HepG2 (cell line): ENCODE measurements around the gene PIGC. TPM values are rescaled to one million over a fixed set of nuclear protein-coding genes. Genes with fewer than 3 reads are reported as not detected.

Experiments
- ATAC-seq: fragments of 200-7000 bp; cut with Tn5 transposase; 3 replicates; pipeline ENCODE4 v1.9.1; 2020; ENCODE audit warnings: mild to moderate bottlenecking, moderate library complexity
- BruUV-seq: library from RNA; stranded (reverse); fragments of 400-500 nt; replicated peaks from 2 replicates; lab custom pipeline; 2021; lab: Mats Ljungman, UMichigan
- CTCF ChIA-PET: fragments of 300-600 bp; formaldehyde crosslinking; extraction: SDS; loops from one replicate; lab custom pipeline; 2021; ENCODE audit warnings: low total read pairs, inconsistent platforms, low intra/inter-chr PET ratio; lab: Yijun Ruan, JAX
- POLR2A ChIA-PET: fragments of 350-600 bp; sonication (Branson Sonifier 250); formaldehyde crosslinking; loops from one replicate; lab custom pipeline; 2020; ENCODE audit warnings: antibody characterized with exemption, inconsistent platforms; lab: Yijun Ruan, JAX
- DNase-seq: peaks from one replicate; pipeline ENCODE4 v3.0.0-alpha.2; 2015; ENCODE audit warnings: low spot score
- FAIRE-seq: peaks from 3 replicates; lab custom pipeline; 2011; peaks lifted over from hg19 to GRCh38; lab: Jason Lieb, UNC
- H2AFZ ChIP-seq: one replicate; pipeline ENCODE4 v1.6.1; 2011; ENCODE audit warnings: low read length, inconsistent platforms
- H3K27ac ChIP-seq: fragments of 300-600 bp; 3 replicates; pipeline ENCODE4 v1.8.0; 2011; ENCODE audit warnings: mixed run types, mild to moderate bottlenecking, mixed read lengths, low read length, inconsistent platforms; ENCODE audit not compliant: insufficient read depth; ENCODE audit errors: extremely low read length
- H3K27me3 ChIP-seq, 2 experiments: fragments of 200-600 bp in 1 of 2; 2 replicates in 1 of 2; 3 replicates in 1 of 2; pipeline versions ENCODE4 v1.6.0 to v1.8.0; 2011; ENCODE audit warnings: low read length in 2 of 2, mild to moderate bottlenecking in 2 of 2, moderate library complexity in 2 of 2, inconsistent platforms in 1 of 2; ENCODE audit not compliant: insufficient read depth in 2 of 2, control insufficient read depth in 1 of 2
- H3K36me3 ChIP-seq, 2 experiments: fragments of 200-600 bp in 1 of 2; replicated peaks in 1 of 2; 2 replicates in 1 of 2; 3 replicates in 1 of 2; pipeline versions ENCODE4 v1.5.1 to v1.8.0; 2011; ENCODE audit warnings: low read length in 2 of 2, inconsistent platforms in 1 of 2; ENCODE audit not compliant: insufficient read depth in 2 of 2, control insufficient read depth in 1 of 2
- H3K4me1 ChIP-seq: 2 replicates; pipeline ENCODE4 v1.5.1; 2012; ENCODE audit warnings: low read length, inconsistent platforms; ENCODE audit not compliant: insufficient read depth
- H3K4me2 ChIP-seq: 2 replicates; pipeline ENCODE4 v1.6.0; 2011; ENCODE audit warnings: low read depth, low read length, inconsistent platforms
- H3K4me3 ChIP-seq, 3 experiments: fragments of 200-600 bp in 1 of 3; sonication (generic), shearing (Covaris generic) in 1 of 3; replicated peaks in 1 of 3; 2 replicates each; pipeline ENCODE4 v1.5.1; 2011 to 2016; ENCODE audit warnings: low read length in 3 of 3, inconsistent platforms in 2 of 3, low read depth in 2 of 3, mild to moderate bottlenecking in 2 of 3, control low read depth in 1 of 3, mixed read lengths in 1 of 3; ENCODE audit not compliant: insufficient read depth in 1 of 3
- H3K79me2 ChIP-seq: one replicate; pipeline ENCODE4 v1.6.1; 2011; ENCODE audit warnings: low read length, inconsistent platforms; ENCODE audit not compliant: insufficient read depth
- H3K9ac ChIP-seq: 2 replicates; pipeline ENCODE4 v1.6.0; 2011; ENCODE audit warnings: mild to moderate bottlenecking, low read depth, low read length, inconsistent platforms; ENCODE audit not compliant: insufficient read depth
- H3K9me3 ChIP-seq: 2 replicates; pipeline ENCODE4 v1.5.1; 2012; ENCODE audit warnings: mild to moderate bottlenecking, low read length
- H4K20me1 ChIP-seq: 2 replicates; pipeline ENCODE4 v1.6.0; 2011; ENCODE audit warnings: inconsistent platforms, mild to moderate bottlenecking, low read length, moderate library complexity; ENCODE audit not compliant: insufficient read depth
- ARNT ChIP-seq: fragments of 450-650 bp; IDR thresholded peaks from 2 replicates; pipeline ENCODE4 v1.6.1; 2017
- ETV5 ChIP-seq: IDR thresholded peaks from 2 replicates; pipeline ENCODE4 v1.6.1; 2018; ENCODE audit warnings: missing biosample characterization, missing genetic modification reagents, inconsistent platforms, borderline replicate concordance
- HDAC1 ChIP-seq: sonication (generic); formaldehyde crosslinking; IDR thresholded peaks from 2 replicates; pipeline ENCODE4 v1.5.1; 2020; ENCODE audit warnings: mild to moderate bottlenecking, missing genetic modification reagents
- ISL2 ChIP-seq: sonication (generic); formaldehyde crosslinking; IDR thresholded peaks from 2 replicates; pipeline ENCODE4 v1.5.0; 2020; ENCODE audit warnings: missing genetic modification reagents
- RBFOX2 ChIP-seq: fragments of 200-400 bp; formaldehyde crosslinking; IDR thresholded peaks from 2 replicates; pipeline ENCODE4 v1.6.1; 2017; ENCODE audit warnings: low read depth, mild to moderate bottlenecking, low read length
- SALL2 ChIP-seq: sonication (generic); formaldehyde crosslinking; IDR thresholded peaks from 2 replicates; pipeline ENCODE4 v1.8.1; 2023; ENCODE audit warnings: mild to moderate bottlenecking, missing genetic modification reagents, inconsistent platforms
- SCMH1 ChIP-seq: sonication (generic); formaldehyde crosslinking; IDR thresholded peaks from 2 replicates; pipeline ENCODE4 v1.9.0; 2021; ENCODE audit warnings: missing genetic modification reagents, mild to moderate bottlenecking, borderline replicate concordance
- SNAI1 ChIP-seq: sonication (generic); formaldehyde crosslinking; IDR thresholded peaks from 2 replicates; pipeline ENCODE4 v1.5.0; 2020; ENCODE audit warnings: mild to moderate bottlenecking, missing genetic modification reagents, borderline replicate concordance
- SOX6 ChIP-seq, 2 experiments: fragments of 450-650 bp in 1 of 2; sonication (generic) in 1 of 2; formaldehyde crosslinking in 1 of 2; IDR thresholded peaks; 2 replicates each; pipeline versions ENCODE4 v1.4.0 to v1.6.1; 2017 to 2020; ENCODE audit warnings: antibody characterized with exemption in 1 of 2, mild to moderate bottlenecking in 1 of 2, missing genetic modification reagents in 1 of 2
- SRSF4 ChIP-seq: fragments of 200-400 bp; formaldehyde crosslinking; IDR thresholded peaks from one replicate; pipeline ENCODE4 v1.6.1; 2018; ENCODE audit warnings: mild to moderate bottlenecking, low read depth, low read length, moderate library complexity; ENCODE audit not compliant: poor library complexity, severe bottlenecking
- STAT5B ChIP-seq: sonication (generic); formaldehyde crosslinking; IDR thresholded peaks from 2 replicates; pipeline ENCODE4 v1.4.0; 2020; ENCODE audit warnings: missing genetic modification reagents
- ZBTB20 ChIP-seq: sonication (generic); formaldehyde crosslinking; IDR thresholded peaks from 2 replicates; pipeline ENCODE4 v1.8.1; 2023; ENCODE audit warnings: missing genetic modification reagents, low read depth, mild to moderate bottlenecking, borderline replicate concordance
- ZIK1 ChIP-seq: sonication (generic); formaldehyde crosslinking; IDR thresholded peaks from 2 replicates; pipeline ENCODE4 v1.5.0; 2020; ENCODE audit warnings: mild to moderate bottlenecking, low read depth, missing genetic modification reagents, borderline replicate concordance
- ZNF101 ChIP-seq: sonication (generic); formaldehyde crosslinking; IDR thresholded peaks from 2 replicates; pipeline ENCODE4 v1.4.0; 2020; ENCODE audit warnings: mild to moderate bottlenecking, low read depth, missing genetic modification reagents, borderline replicate concordance
- ZNF781 ChIP-seq: sonication (generic); formaldehyde crosslinking; IDR thresholded peaks from 2 replicates; pipeline ENCODE4 v1.5.1; 2020; ENCODE audit warnings: borderline replicate concordance, mild to moderate bottlenecking, missing genetic modification reagents; ENCODE audit errors: not compliant biosample characterization
- ZNF792 ChIP-seq: IDR thresholded peaks from 2 replicates; pipeline ENCODE4 v1.6.1; 2016
- WGBS: methylation state at CpG from one replicate; pipeline ENCODE4 v1.1.6; 2017; ENCODE audit warnings: low lambda C conversion rate; 5-methylcytosine and 5-hydroxymethylcytosine counted together
- in situ Hi-C: cut with HindIII; loops from 2 replicates; pipeline ENCODE4 v1.10.0; 2017; ENCODE audit warnings: low pct_unique_long_range_greater_than_20kb; ENCODE audit not compliant: extremely low pct_ligation_motif_present
- intact Hi-C: fragments of 100-400 bp; cut with micrococcal nuclease; formaldehyde crosslinking; loops from one replicate; pipeline ENCODE4 v1.10.0; 2022; ENCODE audit not compliant: unreplicated experiment
- polyA plus RNA-seq, 8 experiments: library from polyadenylated mRNA; depleted of rRNA in 3 of 8; stranded (reverse) in 7 of 8; unstranded in 1 of 8; fragments of >200 nt; fragmentation: Illumina TruSeq in 4 of 8; extraction: Trizol in 4 of 8; gene quantifications; 2 replicates each; pipeline versions ENCODE4 v1.2.1 to v1.2.3, GENCODE V29; 2011 to 2016; ENCODE audit warnings: low read depth in 4 of 8, missing spikeins in 1 of 8, mixed read lengths in 1 of 8; ENCODE audit not compliant: insufficient read depth in 1 of 8
- total RNA-seq, 5 experiments: library from RNA; depleted of rRNA; stranded (reverse); fragments of >200 nt; fragmentation: Illumina TruSeq; extraction: Trizol; gene quantifications; 2 replicates each; pipeline ENCODE4 v1.2.3, GENCODE V29; 2016; ENCODE audit warnings: low read depth in 1 of 5
- TF ChIP-seq, protein P1 (sequence below): sonication (generic); formaldehyde crosslinking; IDR thresholded peaks from 2 replicates; pipeline ENCODE4 v1.4.0; 2020; ENCODE audit warnings: missing genetic modification reagents
- TF ChIP-seq, protein P2 (sequence below): sonication (generic); formaldehyde crosslinking; IDR thresholded peaks from 2 replicates; pipeline ENCODE4 v1.8.0; 2023; ENCODE audit warnings: mild to moderate bottlenecking, missing genetic modification reagents

Gene PIGC
- total and polyA plus RNA-seq, 2 of the 13 experiments (the other 11 are each of a cell fraction or from before 2014, with no cell fraction given) = 26.7 to 29.5 TPM

DNA sequence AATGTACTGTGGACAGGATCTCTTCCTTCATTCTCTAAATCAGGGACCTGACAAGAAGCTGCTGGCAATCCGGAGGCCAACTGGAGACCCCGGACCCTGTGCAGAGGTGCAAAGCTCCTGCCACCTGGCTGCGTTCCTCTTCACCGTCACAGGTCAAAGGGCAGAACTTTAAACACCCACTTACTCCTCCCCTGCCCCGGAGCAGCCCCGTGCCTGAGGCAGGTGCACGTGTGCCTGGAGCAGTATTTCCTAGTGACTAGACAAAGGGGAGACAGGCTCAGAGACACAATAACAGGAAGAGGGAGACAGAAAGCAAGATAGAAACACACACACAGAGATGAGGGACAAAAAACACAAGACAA, 6.6 kb upstream of the PIGC start:
- Histone ChIP-seq H4K20me1 (no peaks in the 10 kb centered on the region), H3K27me3 (no peaks in the 10 kb centered on the region; a peak in 1 of 5 replicates), H3K79me2 (no peaks in the 10 kb centered on the region), H3K36me3 (no peaks in the 10 kb centered on the region), H3K4me2 (peak overlapping the region; percentile 97), H3K9ac (peak overlapping the region; percentile 87), H3K27ac (peak overlapping the region; percentile 84), H3K4me1 (peaks cover 63% of the 10 kb centered on the region), H3K9me3 (no peaks in the 10 kb centered on the region), H2AFZ (peak overlapping the region; percentile 69), H3K4me3 (peak overlapping the region; percentile 54 to 85 (median 65))
- DNase-seq (peak; percentile 65), FAIRE-seq (peak; percentile 32), ATAC-seq (peak; percentile 45)
- ChIA-PET CTCF (interaction anchor here (1.1 to 1.7 kb wide), 3 partner anchors 49 to 269 kb away, joined by 4 to 7 read pairs (median 5); partner anchors contain the start of gene SUCO), POLR2A (interaction anchor here (1.0 to 4.3 kb wide), 13 partner anchors 10 to 269 kb away, joined by 3 to 99 read pairs (median 10); partner anchors contain the start of gene SUCO)
- no TSS peak for BruUV-seq
- in situ Hi-C loops = no loop called here
- intact Hi-C loops = loop anchor here (1.0 to 2.0 kb wide), 6 partner anchors 20 to 278 kb away; no protein-coding TSS in a partner anchor
- 1% methylated on average over 7 of the region's 7 CpGs for WGBS
- TF ChIP-seq, protein P1, sequence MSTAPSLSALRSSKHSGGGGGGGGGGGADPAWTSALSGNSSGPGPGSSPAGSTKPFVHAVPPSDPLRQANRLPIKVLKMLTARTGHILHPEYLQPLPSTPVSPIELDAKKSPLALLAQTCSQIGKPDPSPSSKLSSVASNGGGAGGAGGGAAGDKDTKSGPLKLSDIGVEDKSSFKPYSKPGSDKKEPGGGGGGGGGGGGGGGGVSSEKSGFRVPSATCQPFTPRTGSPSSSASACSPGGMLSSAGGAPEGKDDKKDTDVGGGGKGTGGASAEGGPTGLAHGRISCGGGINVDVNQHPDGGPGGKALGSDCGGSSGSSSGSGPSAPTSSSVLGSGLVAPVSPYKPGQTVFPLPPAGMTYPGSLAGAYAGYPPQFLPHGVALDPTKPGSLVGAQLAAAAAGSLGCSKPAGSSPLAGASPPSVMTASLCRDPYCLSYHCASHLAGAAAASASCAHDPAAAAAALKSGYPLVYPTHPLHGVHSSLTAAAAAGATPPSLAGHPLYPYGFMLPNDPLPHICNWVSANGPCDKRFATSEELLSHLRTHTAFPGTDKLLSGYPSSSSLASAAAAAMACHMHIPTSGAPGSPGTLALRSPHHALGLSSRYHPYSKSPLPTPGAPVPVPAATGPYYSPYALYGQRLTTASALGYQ (CRISPR knock-in tag) = no peak
- TF ChIP-seq ARNT (no peak), ZNF781 (CRISPR knock-in tag) (no peak), SOX6 (IDR thresholded peaks at IDR 0.05) (no peak), SOX6 (CRISPR knock-in tag; IDR thresholded peaks at IDR 0.05) (peak; percentile 44; the same call in 1 of the 2 replicates), RBFOX2 (no peak), HDAC1 (CRISPR knock-in tag) (no peak; the same call in 1 of the 2 replicates), SNAI1 (CRISPR knock-in tag) (peak; percentile 53; the same call in 1 of the 2 replicates), SRSF4 (no peak), SALL2 (CRISPR knock-in tag) (no peak), ZBTB20 (CRISPR knock-in tag) (0 out of 2 replicates have a peak, but pooled peaks have one; percentile 23), ZNF792 (no peak), STAT5B (CRISPR knock-in tag) (no peak), ETV5 (no peak; the same call in 1 of the 2 replicates), ZIK1 (CRISPR knock-in tag) (no peak; the same call in 1 of the 2 replicates), ISL2 (CRISPR knock-in tag) (no peak), ZNF101 (no peak), SCMH1 (CRISPR knock-in tag) (no peak)
- TF ChIP-seq, protein P2, sequence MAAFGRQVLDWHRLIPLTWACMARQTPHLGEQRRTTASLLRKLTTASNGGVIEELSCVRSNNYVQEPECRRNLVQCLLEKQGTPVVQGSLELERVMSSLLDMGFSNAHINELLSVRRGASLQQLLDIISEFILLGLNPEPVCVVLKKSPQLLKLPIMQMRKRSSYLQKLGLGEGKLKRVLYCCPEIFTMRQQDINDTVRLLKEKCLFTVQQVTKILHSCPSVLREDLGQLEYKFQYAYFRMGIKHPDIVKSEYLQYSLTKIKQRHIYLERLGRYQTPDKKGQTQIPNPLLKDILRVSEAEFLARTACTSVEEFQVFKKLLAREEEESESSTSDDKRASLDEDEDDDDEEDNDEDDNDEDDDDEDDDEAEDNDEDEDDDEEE (CRISPR knock-in tag) = no peak
